Activated CD8-positive, alpha-beta T cell treated with anti-CD3 and anti-CD28 coated beads for 36 hours (primary cell): ENCODE data around the gene APOE. TPM values are rescaled to one million over a fixed set of nuclear protein-coding genes. Genes with fewer than 3 reads are reported as not detected.

ENCODE experiments used
- ATAC-seq: fragments of 200-7000 bp; cut with Tn5 transposase; one replicate; pipeline ENCODE4 v1.10.0; 2021; ENCODE audit warnings: mild to moderate bottlenecking, moderate library complexity
- CTCF ChIA-PET: fragments of 350-600 bp; sonication (Branson Sonifier 250); formaldehyde crosslinking; loops from one replicate; lab custom pipeline; 2021; ENCODE audit warnings: antibody characterized with exemption; lab: Charles Lee
- POLR2A ChIA-PET: fragments of 350-600 bp; sonication (Branson Sonifier 250); formaldehyde crosslinking; loops from one replicate; lab custom pipeline; 2021; ENCODE audit warnings: antibody characterized with exemption; lab: Charles Lee
- DNase-seq: peaks from one replicate; pipeline ENCODE4 v3.0.0-alpha.2; 2020
- H3K27ac Mint-ChIP-seq: one replicate; pipeline ENCODE4 v1.8.0; 2021; ENCODE audit warnings: mild to moderate bottlenecking, mixed read lengths
- H3K27me3 Mint-ChIP-seq: one replicate; pipeline ENCODE4 v1.8.0; 2021; ENCODE audit warnings: mixed read lengths
- H3K36me3 Mint-ChIP-seq: one replicate; pipeline ENCODE4 v1.8.0; 2021; ENCODE audit warnings: low read depth, mixed read lengths
- H3K4me1 Mint-ChIP-seq: one replicate; pipeline ENCODE4 v1.8.0; 2021; ENCODE audit warnings: low read depth, mixed read lengths
- H3K4me3 Mint-ChIP-seq: one replicate; pipeline ENCODE4 v1.8.0; 2021; ENCODE audit warnings: mild to moderate bottlenecking, moderate library complexity, mixed read lengths
- H3K9me3 Mint-ChIP-seq: one replicate; pipeline ENCODE4 v1.8.0; 2021; ENCODE audit warnings: mixed read lengths
- intact Hi-C: fragments of 100-400 bp; cut with micrococcal nuclease; formaldehyde crosslinking; loops from one replicate; pipeline ENCODE4 v1.10.0; 2022
- total RNA-seq, 2 experiments: library from RNA; stranded (reverse); gene quantifications; one replicate each; pipeline ENCODE4 v1.2.3, GENCODE V29; 2021
- TF ChIP-seq, protein P1 (sequence below): fragments of 200-600 bp; IDR thresholded peaks from one replicate; pipeline ENCODE4 v1.8.0; 2022; ENCODE audit warnings: antibody characterized with exemption, mild to moderate bottlenecking

Gene APOE
- total RNA-seq, 2 experiments from 2014 or later: 0.87 to 1.2 TPM

GRCh38 chr19:44951179-44952159 lies 45.9 kb downstream of the APOE start:
- ChIA-PET CTCF (interaction anchor here (0.6 to 4.6 kb wide), 15 partner anchors 11 to 229 kb away, joined by 3 to 46 read pairs (median 4); partner anchors contain the start of genes APOC1, APOE and TOMM40), POLR2A (interaction anchor here (1.2 kb wide), 1 partner anchor 39 kb away, joined by 3 read pairs; no protein-coding TSS in a partner anchor)
- no peak for ATAC-seq
- TF ChIP-seq, protein P1, sequence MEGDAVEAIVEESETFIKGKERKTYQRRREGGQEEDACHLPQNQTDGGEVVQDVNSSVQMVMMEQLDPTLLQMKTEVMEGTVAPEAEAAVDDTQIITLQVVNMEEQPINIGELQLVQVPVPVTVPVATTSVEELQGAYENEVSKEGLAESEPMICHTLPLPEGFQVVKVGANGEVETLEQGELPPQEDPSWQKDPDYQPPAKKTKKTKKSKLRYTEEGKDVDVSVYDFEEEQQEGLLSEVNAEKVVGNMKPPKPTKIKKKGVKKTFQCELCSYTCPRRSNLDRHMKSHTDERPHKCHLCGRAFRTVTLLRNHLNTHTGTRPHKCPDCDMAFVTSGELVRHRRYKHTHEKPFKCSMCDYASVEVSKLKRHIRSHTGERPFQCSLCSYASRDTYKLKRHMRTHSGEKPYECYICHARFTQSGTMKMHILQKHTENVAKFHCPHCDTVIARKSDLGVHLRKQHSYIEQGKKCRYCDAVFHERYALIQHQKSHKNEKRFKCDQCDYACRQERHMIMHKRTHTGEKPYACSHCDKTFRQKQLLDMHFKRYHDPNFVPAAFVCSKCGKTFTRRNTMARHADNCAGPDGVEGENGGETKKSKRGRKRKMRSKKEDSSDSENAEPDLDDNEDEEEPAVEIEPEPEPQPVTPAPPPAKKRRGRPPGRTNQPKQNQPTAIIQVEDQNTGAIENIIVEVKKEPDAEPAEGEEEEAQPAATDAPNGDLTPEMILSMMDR: peak; percentile 80
- H3K36me3 Mint-ChIP-seq: peaks cover 3% of the 10 kb centered on the region
- H3K4me1 Mint-ChIP-seq: peaks cover 16% of the 10 kb centered on the region
- no peak overlapping the region for H3K27ac Mint-ChIP-seq
- intact Hi-C loops: loop anchor here (5.0 kb wide), 1 partner anchor 49 kb away; no protein-coding TSS in a partner anchor
- DNase-seq: peak; percentile 80
- H3K27me3 Mint-ChIP-seq: no peaks in the 10 kb centered on the region
- H3K9me3 Mint-ChIP-seq: no peaks in the 10 kb centered on the region
- H3K4me3 Mint-ChIP-seq: no peak overlapping the region

GRCh38 chr19:44954278-44954648 lies 48.7 kb downstream of the APOE start:
- Mint-ChIP-seq H3K4me3 (peak overlapping the region; percentile 94), H3K27ac (peak overlapping the region; percentile 100), H3K36me3 (peaks cover 3% of the 10 kb centered on the region), H3K4me1 (peaks cover 37% of the 10 kb centered on the region), H3K9me3 (no peaks in the 10 kb centered on the region), H3K27me3 (no peaks in the 10 kb centered on the region)
- intact Hi-C loops: loop anchor here (5.0 kb wide), 1 partner anchor 52 kb away; no protein-coding TSS in a partner anchor
- POLR2A ChIA-PET: interaction anchor here (0.6 to 1.5 kb wide), 7 partner anchors 45 to 87 kb away, joined by 3 to 7 read pairs (median 3); partner anchors contain the start of gene CLASRP
- TF ChIP-seq, protein P1: no peak
- ATAC-seq: peak; percentile 0
- DNase-seq: no peak
- CTCF ChIA-PET: interaction anchor here (0.8 to 4.6 kb wide), 5 partner anchors 50 to 170 kb away, joined by 3 to 46 read pairs (median 4); partner anchors contain the start of genes APOE and TOMM40

- intact Hi-C loops: loop anchor here (5.0 kb wide), 1 partner anchor 53 kb away; no protein-coding TSS in a partner anchor
- Mint-ChIP-seq H3K36me3 (peaks cover 3% of the 10 kb centered on the region), H3K4me1 (peaks cover 42% of the 10 kb centered on the region), H3K27ac (peak within 1 kb of the TSS; percentile 100), H3K9me3 (no peaks in the 10 kb centered on the region), H3K27me3 (no peaks in the 10 kb centered on the region), H3K4me3 (peak within 1 kb of the TSS; percentile 94)
- TF ChIP-seq, protein P1: no peak
- ChIA-PET CTCF (interaction anchor here (0.8 to 4.6 kb wide), 6 partner anchors 50 to 223 kb away, joined by 3 to 46 read pairs (median 4); partner anchors contain the start of genes APOE, TOMM40 and TRAPPC6A), POLR2A (interaction anchor here (0.6 to 1.5 kb wide), 7 partner anchors 44 to 86 kb away, joined by 3 to 7 read pairs (median 3); partner anchors contain the start of gene CLASRP)
- peak; percentile 94 for ATAC-seq
- peak; percentile 97 for DNase-seq
These were observed 49.3 kb downstream of the APOE start, which contains the start of gene CLPTM1 for GRCh38 chr19:44954649-44955504. TSS of gene CLPTM1 (plus strand) at chr19:44955380. CDS start at chr19:44955396, 16 bp downstream.

DNA sequence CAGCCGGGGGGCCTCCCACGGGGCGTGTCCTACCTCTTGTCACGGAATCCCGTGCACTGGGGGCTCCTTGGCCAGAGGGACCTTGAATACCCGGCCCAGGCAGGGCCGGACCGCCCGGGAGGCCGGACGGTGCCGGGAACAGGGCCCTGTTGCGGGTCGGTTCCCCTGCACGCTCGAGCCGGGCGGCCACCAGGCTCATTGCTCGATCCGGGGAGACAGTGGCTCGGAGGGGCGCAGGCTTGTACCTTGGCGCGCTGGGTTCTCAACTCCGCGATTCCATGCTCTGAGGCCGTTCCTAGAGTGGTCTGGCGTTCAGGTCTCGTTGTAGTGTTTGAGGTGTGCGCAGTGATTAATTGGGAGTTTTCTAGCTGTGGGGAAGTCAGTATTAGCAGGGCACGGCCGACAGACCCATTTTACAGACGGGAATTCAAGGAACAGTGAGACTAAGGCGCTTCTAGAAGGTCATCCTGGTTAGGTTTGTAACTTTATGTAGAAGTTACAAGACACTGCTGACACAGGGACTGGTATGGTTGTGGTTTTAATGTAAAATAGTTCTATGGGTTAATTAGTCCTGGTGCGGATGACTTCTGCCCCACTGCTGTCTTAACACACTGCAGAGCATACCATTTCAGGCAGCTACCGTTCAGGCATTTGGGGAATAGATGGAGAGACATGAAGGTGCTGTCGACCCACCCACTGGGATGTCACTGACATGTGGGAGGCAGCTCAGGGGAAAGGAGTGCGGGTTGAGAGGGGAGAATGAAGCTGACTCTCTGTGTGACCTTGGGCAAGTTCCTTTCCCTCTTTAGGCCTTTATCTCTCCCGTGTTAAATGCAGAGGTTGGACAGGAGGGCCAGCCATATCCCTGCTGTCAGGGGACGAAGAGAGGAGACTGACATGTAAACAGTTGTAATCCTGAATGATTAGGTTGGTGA lies 50.2 kb downstream of the APOE start:
- H3K4me3 Mint-ChIP-seq: peak overlapping the region; percentile 94
- ATAC-seq (no peak), DNase-seq (peak; percentile 16)
- H3K36me3 Mint-ChIP-seq: peaks cover 4% of the 10 kb centered on the region
- ChIA-PET POLR2A (interaction anchor here (0.6 to 1.5 kb wide), 6 partner anchors 15 to 1341 kb away, joined by 3 to 6 read pairs (median 4); no protein-coding TSS in a partner anchor), CTCF (interaction anchor here (1.2 kb wide), 1 partner anchor 222 kb away, joined by 3 read pairs; the partner anchor contains the start of gene TRAPPC6A)
- TF ChIP-seq, protein P1: no peak
- peaks cover 49% of the 10 kb centered on the region for H3K4me1 Mint-ChIP-seq
- H3K27me3 Mint-ChIP-seq: no peaks in the 10 kb centered on the region
- peak overlapping the region; percentile 94 for H3K27ac Mint-ChIP-seq
- H3K9me3 Mint-ChIP-seq: no peaks in the 10 kb centered on the region
- intact Hi-C loops: no loop called here
